MCF 10A (cell line): ENCODE data around the gene ARMC9. TPM values are rescaled to one million over a fixed set of nuclear protein-coding genes. Genes with fewer than 3 reads are reported as not detected.
"Not testable (repeated sequence)": the region's sequence is repeated elsewhere in the genome, so short reads cannot be mapped to it uniquely, and the experiment has no call there.

Experiments used
- BruUV-seq: library from RNA; stranded (reverse); fragments of 400-500 nt; replicated peaks from 2 replicates; lab custom pipeline; 2021; lab: Mats Ljungman, UMichigan
- CTCF ChIA-PET: fragments of 300-600 bp; sonication (Branson Sonifier 250); formaldehyde crosslinking; extraction: SDS; loops from one replicate; lab custom pipeline; 2021; ENCODE audit warnings: antibody characterized with exemption, inconsistent platforms; lab: Yijun Ruan, JAX
- POLR2A ChIA-PET: fragments of 300-600, 350-650 bp; sonication (Branson Sonifier 250); formaldehyde crosslinking; extraction: SDS; loops from one replicate; lab custom pipeline; 2020; ENCODE audit warnings: antibody characterized with exemption, inconsistent platforms; lab: Yijun Ruan, JAX
- DNase-seq: peaks from one replicate; pipeline ENCODE4 v3.0.0-alpha.2; 2018; ENCODE audit not compliant: unreplicated experiment
- H3K27ac Mint-ChIP-seq: one replicate; pipeline ENCODE4 v1.8.0; 2022; ENCODE audit warnings: mild to moderate bottlenecking, low read depth, mixed read lengths; ENCODE audit not compliant: unreplicated experiment
- H3K27me3 Mint-ChIP-seq: one replicate; pipeline ENCODE4 v1.8.0; 2022; ENCODE audit warnings: mixed read lengths; ENCODE audit not compliant: insufficient read depth, unreplicated experiment
- H3K36me3 Mint-ChIP-seq: one replicate; pipeline ENCODE4 v1.8.0; 2022; ENCODE audit warnings: mild to moderate bottlenecking, moderate library complexity, mixed read lengths; ENCODE audit not compliant: insufficient read depth, unreplicated experiment
- H3K4me1 Mint-ChIP-seq: one replicate; pipeline ENCODE4 v1.8.0; 2022; ENCODE audit warnings: mixed read lengths; ENCODE audit not compliant: insufficient read depth, unreplicated experiment
- H3K4me3 Mint-ChIP-seq: one replicate; pipeline ENCODE4 v1.8.0; 2022; ENCODE audit warnings: mild to moderate bottlenecking, moderate library complexity, mixed read lengths; ENCODE audit not compliant: unreplicated experiment
- H3K9me3 Mint-ChIP-seq: one replicate; pipeline ENCODE4 v1.8.0; 2022; ENCODE audit warnings: mixed read lengths; ENCODE audit not compliant: unreplicated experiment
- CTCF ChIP-seq: fragments of 200-600 bp; IDR thresholded peaks from one replicate; pipeline ENCODE4 v1.8.0; 2022; ENCODE audit warnings: antibody characterized with exemption, mild to moderate bottlenecking; ENCODE audit not compliant: unreplicated experiment
- intact Hi-C: fragments of 100-400 bp; cut with micrococcal nuclease; formaldehyde crosslinking; loops from 2 replicates; pipeline ENCODE4 v1.14.1; 2022
- total RNA-seq: library from RNA; stranded (reverse); gene quantifications from 2 replicates; pipeline ENCODE4 v1.2.3, GENCODE V29; 2022

ARMC9 gene
- total RNA-seq, 1 experiment from 2014 or later, result 16.5 TPM

- Mint-ChIP-seq H3K27ac (no peak overlapping the region), H3K4me3 (no peak overlapping the region), H3K4me1 (peaks cover 5% of the 10 kb centered on the region), H3K36me3 (peaks cover 16% of the 10 kb centered on the region), H3K27me3 (no peaks in the 10 kb centered on the region), H3K9me3 (no peaks in the 10 kb centered on the region)
- ChIA-PET CTCF (interaction anchor here (0.5 to 1.4 kb wide), 4 partner anchors 18 to 316 kb away, joined by 3 to 4 read pairs (median 4); no protein-coding TSS in a partner anchor), POLR2A (interaction anchor here (1.7 kb wide), 1 partner anchor 15 kb away, joined by 4 read pairs; no protein-coding TSS in a partner anchor)
- no peak for TF ChIP-seq CTCF
- intact Hi-C loops, result no loop called here
- no TSS peak for BruUV-seq
- peak; percentile 34 for DNase-seq
These were observed 47.0 kb downstream of the ARMC9 start for GRCh38 chr2:231245249-231246094.

DNA sequence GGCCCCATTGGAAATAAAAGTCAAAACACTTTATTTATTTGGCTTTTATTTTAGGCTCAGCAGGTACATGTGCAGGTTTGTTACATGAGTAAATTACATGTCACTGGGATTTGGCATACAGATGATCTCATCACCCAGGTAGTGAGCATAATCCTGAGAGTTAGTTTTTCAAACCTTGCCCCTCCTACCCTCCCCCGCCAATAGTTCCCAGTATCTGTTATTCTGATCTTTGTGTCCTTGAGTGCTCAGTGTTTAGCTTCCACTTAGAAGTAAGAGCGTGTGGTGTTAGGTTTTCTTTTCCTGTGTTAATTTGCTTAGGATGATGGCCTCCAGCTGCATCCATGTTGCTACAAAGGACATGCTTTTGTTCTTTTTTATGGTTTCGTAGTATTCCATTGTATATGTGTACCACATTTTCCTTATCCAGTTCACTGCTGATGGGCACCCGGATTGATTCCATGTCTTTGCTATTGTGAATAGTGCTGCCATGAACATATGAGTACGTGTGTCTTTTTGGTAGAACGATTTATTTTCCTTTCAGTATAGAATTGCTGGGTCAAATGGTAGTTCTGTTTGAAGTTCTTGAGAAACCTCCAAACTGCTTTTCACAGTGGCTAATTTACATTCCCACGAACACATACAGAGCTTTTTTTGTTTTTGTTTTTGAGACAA is 47.9 kb downstream of the ARMC9 start:
- TF ChIP-seq CTCF, result no peak
- Mint-ChIP-seq H3K27ac (no peak overlapping the region), H3K4me1 (peaks cover 7% of the 10 kb centered on the region), H3K9me3 (no peaks in the 10 kb centered on the region), H3K27me3 (no peaks in the 10 kb centered on the region), H3K36me3 (peaks cover 10% of the 10 kb centered on the region), H3K4me3 (no peak overlapping the region)
- BruUV-seq, result no TSS peak
- DNase-seq, result no peak
- ChIA-PET POLR2A (interaction anchor here (0.6 to 0.7 kb wide), 2 partner anchors 148 to 151 kb away, joined by 3 to 5 read pairs; no protein-coding TSS in a partner anchor), CTCF (interaction anchor here (0.6 kb wide), 1 partner anchor 116 kb away, joined by 3 read pairs; no protein-coding TSS in a partner anchor)
- intact Hi-C loops, result no loop called here

- ChIA-PET CTCF (interaction anchor here (0.5 to 1.1 kb wide), 5 partner anchors 18 to 151 kb away, joined by 3 to 6 read pairs (median 3); no protein-coding TSS in a partner anchor), POLR2A (interaction anchor here (0.7 kb wide), 1 partner anchor 62 kb away, joined by 3 read pairs; no protein-coding TSS in a partner anchor)
- H3K4me1 Mint-ChIP-seq, result peaks cover 7% of the 10 kb centered on the region
- intact Hi-C loops, result no loop called here
- peaks cover 8% of the 10 kb centered on the region for H3K36me3 Mint-ChIP-seq
- DNase-seq, result peak; percentile 23
- H3K27ac Mint-ChIP-seq, result no peak overlapping the region
- H3K27me3 Mint-ChIP-seq, result no peaks in the 10 kb centered on the region
- no peak for TF ChIP-seq CTCF
- no peak overlapping the region for H3K4me3 Mint-ChIP-seq
- H3K9me3 Mint-ChIP-seq, result no peaks in the 10 kb centered on the region
- BruUV-seq, result no TSS peak
These were observed 51.7 kb downstream of the ARMC9 start for GRCh38 chr2:231250146-231250545.

- no peak for DNase-seq
- no TSS peak for BruUV-seq
- peaks cover 10% of the 10 kb centered on the region for H3K36me3 Mint-ChIP-seq
- no peak for TF ChIP-seq CTCF
- POLR2A ChIA-PET, result no interaction called here
- intact Hi-C loops, result no loop called here
- no peaks in the 10 kb centered on the region for H3K27me3 Mint-ChIP-seq
- CTCF ChIA-PET, result interaction anchor here (0.5 to 1.0 kb wide), 4 partner anchors 19 to 150 kb away, joined by 3 read pairs; no protein-coding TSS in a partner anchor
- H3K9me3 Mint-ChIP-seq, result no peaks in the 10 kb centered on the region
- H3K4me1 Mint-ChIP-seq, result peaks cover 7% of the 10 kb centered on the region
- no peak overlapping the region for H3K4me3 Mint-ChIP-seq
- no peak overlapping the region for H3K27ac Mint-ChIP-seq
These were observed 52.3 kb downstream of the ARMC9 start for GRCh38 chr2:231250698-231251097.

DNA sequence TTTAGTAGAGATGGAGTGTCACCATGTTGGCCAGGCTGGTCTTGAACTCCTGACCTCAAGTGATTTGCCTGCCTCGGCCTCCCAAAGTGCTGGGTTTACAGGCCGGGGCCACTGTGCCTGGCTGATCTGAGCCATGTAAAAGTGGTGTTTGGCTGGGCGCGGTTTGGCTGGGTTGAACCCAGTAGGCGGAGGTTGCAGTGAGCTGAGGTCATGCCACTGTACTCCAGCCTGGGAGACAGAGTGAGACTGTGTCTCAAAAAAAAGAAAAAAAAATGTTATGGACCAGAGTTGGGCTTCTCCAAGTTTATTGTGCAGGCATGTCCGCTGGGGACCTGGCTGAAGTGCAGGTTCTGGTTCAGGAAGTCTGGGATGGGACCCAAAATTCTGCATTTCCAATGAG is 54.9 kb downstream of the ARMC9 start:
- intact Hi-C loops, BruUV-seq, DNase-seq, POLR2A ChIA-PET, H3K27me3 Mint-ChIP-seq, H3K9me3 Mint-ChIP-seq, H3K4me3 Mint-ChIP-seq, H3K4me1 Mint-ChIP-seq, H3K36me3 Mint-ChIP-seq, H3K27ac Mint-ChIP-seq: not testable (repeated sequence)
- CTCF ChIA-PET, result interaction anchor here (1.5 to 2.2 kb wide), 3 partner anchors 44 to 158 kb away, joined by 4 to 9 read pairs (median 6); no protein-coding TSS in a partner anchor
